WTC11 (cell line): Measurements from ENCODE around the gene ARID2. TPM values are rescaled to one million over a fixed set of nuclear protein-coding genes. Genes with fewer than 3 reads are reported as not detected.

Source experiments
- ATAC-seq: fragments of 200-7000 bp; cut with Tn5 transposase; 2 replicates; pipeline ENCODE4 v1.10.0; 2021; ENCODE audit warnings: mild to moderate bottlenecking, moderate library complexity
- CTCF ChIA-PET: fragments of 300-600 bp; sonication (Branson Sonifier 250); formaldehyde crosslinking; loops from one replicate; lab custom pipeline; 2021; ENCODE audit warnings: antibody characterized with exemption; lab: Charles Lee
- POLR2A ChIA-PET: fragments of 350-600 bp; sonication (Branson Sonifier 250); formaldehyde crosslinking; loops from one replicate; lab custom pipeline; 2021; ENCODE audit warnings: antibody characterized with exemption; lab: Charles Lee
- DNase-seq: peaks from one replicate; pipeline ENCODE4 v3.0.0; 2021; ENCODE audit warnings: low spot score
- H3K27ac Mint-ChIP-seq: 2 replicates; pipeline ENCODE4 v1.8.0; 2021; ENCODE audit warnings: mixed read lengths
- H3K27me3 Mint-ChIP-seq: 2 replicates; pipeline ENCODE4 v1.8.0; 2021; ENCODE audit warnings: low read depth, mild to moderate bottlenecking, moderate library complexity, mixed read lengths
- H3K36me3 Mint-ChIP-seq: 2 replicates; pipeline ENCODE4 v1.8.0; 2021; ENCODE audit warnings: mixed read lengths
- H3K4me1 Mint-ChIP-seq: 2 replicates; pipeline ENCODE4 v1.8.0; 2022; ENCODE audit warnings: mixed read lengths
- H3K4me3 Mint-ChIP-seq: 2 replicates; pipeline ENCODE4 v1.8.0; 2021; ENCODE audit warnings: mild to moderate bottlenecking, moderate library complexity, mixed read lengths
- H3K9me3 Mint-ChIP-seq: 2 replicates; pipeline ENCODE4 v1.8.0; 2021; ENCODE audit warnings: mixed read lengths
- FOXJ3 ChIP-seq: sonication (generic); formaldehyde crosslinking; IDR thresholded peaks from 2 replicates; pipeline ENCODE4 v1.9.0; 2021; ENCODE audit warnings: missing genetic modification reagents, mild to moderate bottlenecking, borderline replicate concordance
- HMGA2 ChIP-seq: fragments of 250-450 bp; sonication (Bioruptor Pico); IDR thresholded peaks from 2 replicates; pipeline ENCODE4 v1.4.0; 2021; ENCODE audit warnings: mild to moderate bottlenecking, moderate library complexity
- NFATC4 ChIP-seq: fragments of 250-450 bp; sonication (Bioruptor Pico); IDR thresholded peaks from 2 replicates; pipeline ENCODE4 v1.9.0; 2021; ENCODE audit warnings: mild to moderate bottlenecking
- TCF7 ChIP-seq: sonication (generic); formaldehyde crosslinking; IDR thresholded peaks from 2 replicates; pipeline ENCODE4 v1.8.0; 2022; ENCODE audit warnings: mild to moderate bottlenecking, low read depth, missing genetic modification reagents, moderate library complexity
- ZNF219 ChIP-seq: sonication (generic); formaldehyde crosslinking; IDR thresholded peaks from 2 replicates; pipeline ENCODE4 v1.8.0; 2023; ENCODE audit warnings: missing genetic modification reagents, mild to moderate bottlenecking, borderline replicate concordance
- ZNF416 ChIP-seq: fragments of 250-450 bp; sonication (Bioruptor Pico); IDR thresholded peaks from 2 replicates; pipeline ENCODE4 v1.9.0; 2021; ENCODE audit warnings: mild to moderate bottlenecking, inconsistent platforms
- ZNF423 ChIP-seq: fragments of 250-450 bp; sonication (Bioruptor Pico); IDR thresholded peaks from 2 replicates; pipeline ENCODE4 v2.1.2; 2022; ENCODE audit warnings: mild to moderate bottlenecking, moderate library complexity
- total RNA-seq: library from RNA; stranded (reverse); gene quantifications from 3 replicates; pipeline ENCODE4 v1.2.3, GENCODE V29; 2021
- TF ChIP-seq, protein P1 (sequence below): sonication (generic); formaldehyde crosslinking; IDR thresholded peaks from 2 replicates; pipeline ENCODE4 v1.8.0; 2022; ENCODE audit warnings: mild to moderate bottlenecking, missing genetic modification reagents
- TF ChIP-seq, protein P2 (sequence below): sonication (generic); formaldehyde crosslinking; IDR thresholded peaks from 2 replicates; pipeline ENCODE4 v1.8.1; 2022; ENCODE audit warnings: low read depth, missing genetic modification reagents, borderline replicate concordance
- TF ChIP-seq, protein P3 (sequence below): sonication (generic); formaldehyde crosslinking; conservative IDR thresholded peaks from 2 replicates; pipeline ENCODE4 v1.8.1; 2023; ENCODE audit warnings: mild to moderate bottlenecking, low read depth, missing genetic modification reagents, moderate library complexity
- TF ChIP-seq, protein P4 (sequence below): sonication (generic); formaldehyde crosslinking; IDR thresholded peaks from 2 replicates; pipeline ENCODE4 v1.8.0; 2023; ENCODE audit warnings: mild to moderate bottlenecking, missing genetic modification reagents

The ARID2 gene
- total RNA-seq, 1 experiment from 2014 or later: 33.9 TPM

DNA sequence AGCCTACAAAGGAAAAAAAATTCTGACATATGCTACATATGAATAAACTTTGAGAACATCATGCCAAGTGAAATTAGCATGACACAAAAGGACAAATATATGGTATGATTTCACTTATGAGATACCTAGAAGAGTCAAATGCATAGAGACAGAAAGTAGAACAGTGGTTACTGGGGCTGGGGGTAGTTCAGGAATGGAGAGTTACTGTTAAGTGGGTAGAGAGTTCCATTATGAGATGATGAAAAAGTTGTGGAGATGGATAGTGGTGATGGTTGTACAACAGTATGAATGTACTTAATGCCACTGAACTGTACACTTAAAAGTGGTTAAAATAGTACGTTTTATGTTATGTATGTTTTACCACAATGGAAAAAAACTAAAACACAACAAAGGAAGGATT lies 168.6 kb downstream of the ARID2 start:
- CTCF ChIA-PET: no interaction called here
- POLR2A ChIA-PET: no interaction called here
- H3K27ac Mint-ChIP-seq: no peak overlapping the region
- TF ChIP-seq, protein P1, sequence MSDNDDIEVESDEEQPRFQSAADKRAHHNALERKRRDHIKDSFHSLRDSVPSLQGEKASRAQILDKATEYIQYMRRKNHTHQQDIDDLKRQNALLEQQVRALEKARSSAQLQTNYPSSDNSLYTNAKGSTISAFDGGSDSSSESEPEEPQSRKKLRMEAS (CRISPR knock-in tag): no peak
- TF ChIP-seq, all 79 proteins: peak for 0
- H3K27me3 Mint-ChIP-seq: no peaks in the 10 kb centered on the region
- H3K4me1 Mint-ChIP-seq: peaks cover 9% of the 10 kb centered on the region
- H3K4me3 Mint-ChIP-seq: no peak overlapping the region
- peaks cover 58% of the 10 kb centered on the region for H3K36me3 Mint-ChIP-seq
- peaks cover 6% of the 10 kb centered on the region for H3K9me3 Mint-ChIP-seq
- DNase-seq (no peak), ATAC-seq (no peak)

DNA sequence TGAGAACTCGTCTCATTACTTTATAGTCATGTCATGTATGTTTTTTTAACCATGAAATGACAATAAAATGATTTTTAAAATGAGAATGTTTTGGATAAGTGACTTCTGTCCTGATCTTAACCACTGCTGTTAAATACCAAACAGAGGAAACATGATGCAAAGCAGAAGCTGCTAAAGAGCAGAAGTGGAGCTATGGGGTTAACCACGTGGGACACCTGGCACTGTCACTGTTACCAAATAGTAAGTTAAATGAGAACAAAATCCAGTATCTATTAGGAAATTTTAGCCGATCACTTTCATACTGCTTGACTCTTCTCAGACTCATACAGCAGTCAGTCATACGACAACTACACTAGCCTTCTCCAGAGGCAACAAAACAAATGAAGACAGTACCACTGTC lies 178.4 kb downstream of the ARID2 start:
- TF ChIP-seq ZNF219 (CRISPR knock-in tag) (no peak), ZNF416 (CRISPR knock-in tag) (no peak), TCF7 (CRISPR knock-in tag) (no peak), HMGA2 (CRISPR knock-in tag) (no peak), FOXJ3 (CRISPR knock-in tag) (no peak)
- TF ChIP-seq, protein P1 (CRISPR knock-in tag): no peak
- TF ChIP-seq, protein P2, sequence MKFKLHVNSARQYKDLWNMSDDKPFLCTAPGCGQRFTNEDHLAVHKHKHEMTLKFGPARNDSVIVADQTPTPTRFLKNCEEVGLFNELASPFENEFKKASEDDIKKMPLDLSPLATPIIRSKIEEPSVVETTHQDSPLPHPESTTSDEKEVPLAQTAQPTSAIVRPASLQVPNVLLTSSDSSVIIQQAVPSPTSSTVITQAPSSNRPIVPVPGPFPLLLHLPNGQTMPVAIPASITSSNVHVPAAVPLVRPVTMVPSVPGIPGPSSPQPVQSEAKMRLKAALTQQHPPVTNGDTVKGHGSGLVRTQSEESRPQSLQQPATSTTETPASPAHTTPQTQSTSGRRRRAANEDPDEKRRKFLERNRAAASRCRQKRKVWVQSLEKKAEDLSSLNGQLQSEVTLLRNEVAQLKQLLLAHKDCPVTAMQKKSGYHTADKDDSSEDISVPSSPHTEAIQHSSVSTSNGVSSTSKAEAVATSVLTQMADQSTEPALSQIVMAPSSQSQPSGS (CRISPR knock-in tag): no peak
- CTCF ChIA-PET: no interaction called here
- DNase-seq: no peak
- H3K4me1 Mint-ChIP-seq: no peaks in the 10 kb centered on the region
- H3K4me3 Mint-ChIP-seq: no peak overlapping the region
- POLR2A ChIA-PET: no interaction called here
- no peak for ATAC-seq
- H3K27ac Mint-ChIP-seq: no peak overlapping the region
- no peaks in the 10 kb centered on the region for H3K27me3 Mint-ChIP-seq
- H3K9me3 Mint-ChIP-seq: no peaks in the 10 kb centered on the region
- peaks cover 11% of the 10 kb centered on the region for H3K36me3 Mint-ChIP-seq

DNA sequence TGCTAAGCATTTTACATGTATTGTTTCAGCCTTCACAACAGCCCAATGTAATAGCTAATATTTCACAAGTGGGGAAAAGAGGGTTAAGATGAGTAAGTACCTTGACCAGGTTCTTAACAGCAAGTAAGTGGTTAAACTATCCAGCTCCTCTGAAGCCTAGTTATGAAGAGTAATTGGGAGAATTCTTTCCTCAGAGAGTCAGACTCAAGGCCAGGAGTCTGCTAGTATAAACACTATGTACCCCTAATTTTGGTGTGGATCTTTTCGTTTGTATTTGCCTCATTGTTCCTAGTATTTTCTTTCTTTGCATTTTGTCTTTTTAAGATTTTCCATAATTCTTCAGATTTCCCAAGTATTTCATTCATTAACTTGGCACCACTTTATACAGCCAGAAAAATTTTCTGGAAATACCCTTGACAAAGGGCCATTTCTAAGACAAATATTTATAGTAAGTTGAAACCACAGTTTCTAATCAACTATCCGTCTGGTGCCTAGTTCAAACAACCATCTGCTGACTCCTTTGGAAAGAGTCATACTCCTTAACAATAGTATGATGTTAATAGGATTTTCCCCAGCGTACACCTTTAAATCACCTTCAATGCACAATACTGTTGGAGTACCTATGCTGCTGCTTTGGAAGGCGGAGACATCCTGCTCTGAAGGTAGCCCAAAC lies 179.7 kb downstream of the ARID2 start:
- no peak for DNase-seq

More for the DNA sequence above, 179.7 kb downstream of the ARID2 start:
- Mint-ChIP-seq H3K9me3 (no peaks in the 10 kb centered on the region), H3K4me1 (no peaks in the 10 kb centered on the region), H3K36me3 (peaks cover 8% of the 10 kb centered on the region), H3K4me3 (no peak overlapping the region), H3K27ac (no peak overlapping the region), H3K27me3 (no peaks in the 10 kb centered on the region)
- TF ChIP-seq, protein P3, sequence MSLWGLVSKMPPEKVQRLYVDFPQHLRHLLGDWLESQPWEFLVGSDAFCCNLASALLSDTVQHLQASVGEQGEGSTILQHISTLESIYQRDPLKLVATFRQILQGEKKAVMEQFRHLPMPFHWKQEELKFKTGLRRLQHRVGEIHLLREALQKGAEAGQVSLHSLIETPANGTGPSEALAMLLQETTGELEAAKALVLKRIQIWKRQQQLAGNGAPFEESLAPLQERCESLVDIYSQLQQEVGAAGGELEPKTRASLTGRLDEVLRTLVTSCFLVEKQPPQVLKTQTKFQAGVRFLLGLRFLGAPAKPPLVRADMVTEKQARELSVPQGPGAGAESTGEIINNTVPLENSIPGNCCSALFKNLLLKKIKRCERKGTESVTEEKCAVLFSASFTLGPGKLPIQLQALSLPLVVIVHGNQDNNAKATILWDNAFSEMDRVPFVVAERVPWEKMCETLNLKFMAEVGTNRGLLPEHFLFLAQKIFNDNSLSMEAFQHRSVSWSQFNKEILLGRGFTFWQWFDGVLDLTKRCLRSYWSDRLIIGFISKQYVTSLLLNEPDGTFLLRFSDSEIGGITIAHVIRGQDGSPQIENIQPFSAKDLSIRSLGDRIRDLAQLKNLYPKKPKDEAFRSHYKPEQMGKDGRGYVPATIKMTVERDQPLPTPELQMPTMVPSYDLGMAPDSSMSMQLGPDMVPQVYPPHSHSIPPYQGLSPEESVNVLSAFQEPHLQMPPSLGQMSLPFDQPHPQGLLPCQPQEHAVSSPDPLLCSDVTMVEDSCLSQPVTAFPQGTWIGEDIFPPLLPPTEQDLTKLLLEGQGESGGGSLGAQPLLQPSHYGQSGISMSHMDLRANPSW: no peak
- TF ChIP-seq, protein P4, sequence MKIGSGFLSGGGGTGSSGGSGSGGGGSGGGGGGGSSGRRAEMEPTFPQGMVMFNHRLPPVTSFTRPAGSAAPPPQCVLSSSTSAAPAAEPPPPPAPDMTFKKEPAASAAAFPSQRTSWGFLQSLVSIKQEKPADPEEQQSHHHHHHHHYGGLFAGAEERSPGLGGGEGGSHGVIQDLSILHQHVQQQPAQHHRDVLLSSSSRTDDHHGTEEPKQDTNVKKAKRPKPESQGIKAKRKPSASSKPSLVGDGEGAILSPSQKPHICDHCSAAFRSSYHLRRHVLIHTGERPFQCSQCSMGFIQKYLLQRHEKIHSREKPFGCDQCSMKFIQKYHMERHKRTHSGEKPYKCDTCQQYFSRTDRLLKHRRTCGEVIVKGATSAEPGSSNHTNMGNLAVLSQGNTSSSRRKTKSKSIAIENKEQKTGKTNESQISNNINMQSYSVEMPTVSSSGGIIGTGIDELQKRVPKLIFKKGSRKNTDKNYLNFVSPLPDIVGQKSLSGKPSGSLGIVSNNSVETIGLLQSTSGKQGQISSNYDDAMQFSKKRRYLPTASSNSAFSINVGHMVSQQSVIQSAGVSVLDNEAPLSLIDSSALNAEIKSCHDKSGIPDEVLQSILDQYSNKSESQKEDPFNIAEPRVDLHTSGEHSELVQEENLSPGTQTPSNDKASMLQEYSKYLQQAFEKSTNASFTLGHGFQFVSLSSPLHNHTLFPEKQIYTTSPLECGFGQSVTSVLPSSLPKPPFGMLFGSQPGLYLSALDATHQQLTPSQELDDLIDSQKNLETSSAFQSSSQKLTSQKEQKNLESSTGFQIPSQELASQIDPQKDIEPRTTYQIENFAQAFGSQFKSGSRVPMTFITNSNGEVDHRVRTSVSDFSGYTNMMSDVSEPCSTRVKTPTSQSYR: no peak
- TF ChIP-seq TCF7 (CRISPR knock-in tag) (no peak), NFATC4 (CRISPR knock-in tag) (no peak), ZNF423 (CRISPR knock-in tag) (no peak)
- POLR2A ChIA-PET: no interaction called here
- no peak for ATAC-seq
- CTCF ChIA-PET: no interaction called here
